ENCODE results near the gene KCNH1. TPM values are rescaled to one million over a fixed set of nuclear protein-coding genes. Genes with fewer than 3 reads are reported as not detected.

Gene KCNH1
- total RNA-seq, 2 experiments from 2014 or later = not detected

GRCh38 chr1:210684466-210685294 lies 449.3 kb downstream of the KCNH1 start:
- Mint-ChIP-seq H3K9me3 (no peaks in the 10 kb centered on the region), H3K27me3 (no peaks in the 10 kb centered on the region), H3K36me3 (ENCODE audit: low read depth) (no peaks in the 10 kb centered on the region), H3K4me3 (no peak overlapping the region), H3K27ac (no peak overlapping the region), H3K4me1 (ENCODE audit: low read depth) (peaks cover 14% of the 10 kb centered on the region)
- intact Hi-C loops (cut with micrococcal nuclease) = no loop called here
- ATAC-seq (peak; percentile 76), DNase-seq (peak; percentile 18)
- CTCF ChIA-PET = interaction anchor here (1.0 kb wide), 1 partner anchor 29 kb away, joined by 3 read pairs; no protein-coding TSS in a partner anchor
- POLR2A ChIA-PET = interaction anchor here (1.0 kb wide), 1 partner anchor 12 kb away, joined by 3 read pairs; no protein-coding TSS in a partner anchor
- TF ChIP-seq CTCF (IDR thresholded peaks at IDR 0.05) = no peak

- Mint-ChIP-seq H3K27me3 (no peaks in the 10 kb centered on the region), H3K4me1 (ENCODE audit: low read depth) (peaks cover 13% of the 10 kb centered on the region), H3K4me3 (no peak overlapping the region), H3K36me3 (ENCODE audit: low read depth) (no peaks in the 10 kb centered on the region), H3K27ac (no peak overlapping the region), H3K9me3 (no peaks in the 10 kb centered on the region)
- DNase-seq (no peak), ATAC-seq (no peak)
- intact Hi-C loops (cut with micrococcal nuclease) = no loop called here
- POLR2A ChIA-PET = no interaction called here
- no peak for TF ChIP-seq CTCF (IDR thresholded peaks at IDR 0.05)
- CTCF ChIA-PET = no interaction called here
These were observed 450.4 kb downstream of the KCNH1 start for GRCh38 chr1:210683403-210684047.

- H3K4me3 Mint-ChIP-seq = no peak overlapping the region
- DNase-seq = no peak
- intact Hi-C loops (cut with micrococcal nuclease) = no loop called here
- CTCF ChIA-PET = no interaction called here
- no peak for TF ChIP-seq CTCF (IDR thresholded peaks at IDR 0.05)
- POLR2A ChIA-PET = no interaction called here
- no peaks in the 10 kb centered on the region for H3K27me3 Mint-ChIP-seq
- no peaks in the 10 kb centered on the region for H3K36me3 Mint-ChIP-seq (ENCODE audit: low read depth)
- no peaks in the 10 kb centered on the region for H3K9me3 Mint-ChIP-seq
- no peak for ATAC-seq
- H3K27ac Mint-ChIP-seq = no peak overlapping the region
- peaks cover 9% of the 10 kb centered on the region for H3K4me1 Mint-ChIP-seq (ENCODE audit: low read depth)
These were observed 452.8 kb downstream of the KCNH1 start for GRCh38 chr1:210681158-210681557.

GRCh38 chr1:210678306-210678705 lies 455.6 kb downstream of the KCNH1 start:
- no peak for TF ChIP-seq CTCF (IDR thresholded peaks at IDR 0.05)
- Mint-ChIP-seq H3K9me3 (no peaks in the 10 kb centered on the region), H3K4me3 (no peak overlapping the region), H3K27ac (no peak overlapping the region), H3K27me3 (no peaks in the 10 kb centered on the region), H3K36me3 (ENCODE audit: low read depth) (no peaks in the 10 kb centered on the region), H3K4me1 (ENCODE audit: low read depth) (no peaks in the 10 kb centered on the region)
- no peak for DNase-seq
- CTCF ChIA-PET = interaction anchor here (1.1 kb wide), 1 partner anchor 456 kb away, joined by 3 read pairs; the partner anchor contains the start of gene KCNH1
- POLR2A ChIA-PET = no interaction called here
- intact Hi-C loops (cut with micrococcal nuclease) = no loop called here
- ATAC-seq = no peak

- H3K4me1 Mint-ChIP-seq (ENCODE audit: low read depth) = no peaks in the 10 kb centered on the region
- CTCF ChIA-PET = no interaction called here
- H3K4me3 Mint-ChIP-seq = no peak overlapping the region
These were observed 456.4 kb downstream of the KCNH1 start for GRCh38 chr1:210677533-210677932.

More at GRCh38 chr1:210677533-210677932, 456.4 kb downstream of the KCNH1 start:
- intact Hi-C loops (cut with micrococcal nuclease) = no loop called here
- POLR2A ChIA-PET = no interaction called here
- DNase-seq = no peak
- H3K27ac Mint-ChIP-seq = no peak overlapping the region
- no peaks in the 10 kb centered on the region for H3K9me3 Mint-ChIP-seq
- ATAC-seq = no peak
- H3K36me3 Mint-ChIP-seq (ENCODE audit: low read depth) = no peaks in the 10 kb centered on the region
- no peak for TF ChIP-seq CTCF (IDR thresholded peaks at IDR 0.05)
- no peaks in the 10 kb centered on the region for H3K27me3 Mint-ChIP-seq

Data from activated CD8-positive, alpha-beta T cell treated with anti-CD3 and anti-CD28 coated beads for 36 hours (primary cell).